OCI-LY7 (cell line): ENCODE measurements around the gene FBN1. TPM values are rescaled to one million over a fixed set of nuclear protein-coding genes. Genes with fewer than 3 reads are reported as not detected.

ENCODE experiments used
- BruUV-seq: library from RNA; stranded (reverse); fragments of 400-500 nt; replicated peaks from 2 replicates; lab custom pipeline; 2021; lab: Mats Ljungman, UMichigan
- CTCF ChIA-PET: fragments of 300-600 bp; sonication (Branson Sonifier 250); formaldehyde crosslinking; loops from one replicate; lab custom pipeline; 2022; ENCODE audit warnings: antibody characterized with exemption; ENCODE audit not compliant: unreplicated experiment; lab: Charles Lee
- POLR2A ChIA-PET: fragments of 300-600 bp; sonication (Branson Sonifier 250); formaldehyde crosslinking; loops from one replicate; lab custom pipeline; 2022; ENCODE audit warnings: antibody characterized with exemption; lab: Charles Lee
- DNase-seq: peaks from one replicate; pipeline ENCODE4 v3.0.0-alpha.2; 2015; ENCODE audit warnings: low spot score
- H2AFZ ChIP-seq: fragments of 200-600 bp; sonication (generic), shearing (Covaris generic); 2 replicates; pipeline ENCODE4 v1.6.1; 2014; ENCODE audit warnings: mild to moderate bottlenecking, antibody characterized with exemption, low read length, moderate library complexity
- H3K27ac ChIP-seq: fragments of 200-600 bp; sonication (generic); 2 replicates; pipeline ENCODE4 v1.5.1; 2014; ENCODE audit warnings: mixed run types, low read depth, mild to moderate bottlenecking, moderate library complexity, low read length, inconsistent platforms; ENCODE audit not compliant: poor library complexity, severe bottlenecking
- H3K36me3 ChIP-seq: fragments of 200-600 bp; sonication (generic); 2 replicates; pipeline ENCODE4 v1.6.1; 2014; ENCODE audit warnings: mild to moderate bottlenecking, antibody characterized with exemption, low read length, moderate library complexity, mixed read lengths; ENCODE audit not compliant: insufficient read depth
- H3K4me1 ChIP-seq: fragments of 200-600 bp; sonication (generic); 2 replicates; pipeline ENCODE4 v1.5.1; 2014; ENCODE audit warnings: mild to moderate bottlenecking, low read length; ENCODE audit not compliant: insufficient read depth, poor library complexity, severe bottlenecking
- H3K4me2 ChIP-seq: fragments of 200-600 bp; sonication (generic); 2 replicates; pipeline ENCODE4 v1.6.1; 2014; ENCODE audit warnings: mild to moderate bottlenecking, low read length
- H3K4me3 ChIP-seq: fragments of 200-600 bp; sonication (generic); 2 replicates; pipeline ENCODE4 v1.5.1; 2014; ENCODE audit warnings: mild to moderate bottlenecking, low read depth, low read length; ENCODE audit not compliant: poor library complexity, severe bottlenecking
- H3K79me2 ChIP-seq: fragments of 200-600 bp; sonication (generic); 2 replicates; pipeline ENCODE4 v1.6.1; 2016; ENCODE audit warnings: low read depth, mild to moderate bottlenecking, low read length, moderate library complexity, mixed read lengths; ENCODE audit not compliant: insufficient read depth
- H3K9me2 ChIP-seq: fragments of 200-600 bp; sonication (generic); 2 replicates; pipeline ENCODE4 v1.6.1; 2016; ENCODE audit warnings: mild to moderate bottlenecking, low read length, mixed read lengths; ENCODE audit not compliant: insufficient read depth
- H3K9me3 ChIP-seq: fragments of 200-600 bp; sonication (generic); 2 replicates; pipeline ENCODE4 v1.6.1; 2014; ENCODE audit warnings: mild to moderate bottlenecking, mixed run types, low read length, mixed read lengths
- H4K20me1 ChIP-seq: fragments of 200-600 bp; sonication (generic); 2 replicates; pipeline ENCODE4 v1.6.1; 2014; ENCODE audit warnings: mild to moderate bottlenecking, antibody characterized with exemption, low read length, moderate library complexity, mixed read lengths; ENCODE audit not compliant: insufficient read depth
- CTCF ChIP-seq: fragments of 200-600 bp; sonication (generic); conservative IDR thresholded peaks from 2 replicates; pipeline ENCODE4 v1.5.1; 2014; ENCODE audit warnings: mild to moderate bottlenecking, antibody characterized with exemption, low read length, moderate library complexity, mixed read lengths
- EZH2phosphoT487 ChIP-seq: fragments of 200-600 bp; sonication (generic); IDR thresholded peaks from 2 replicates; pipeline ENCODE4 v1.6.1; 2018; ENCODE audit warnings: low read depth, borderline replicate concordance, mild to moderate bottlenecking, mixed run types, antibody characterized with exemption, low read length, moderate library complexity, mixed read lengths
- intact Hi-C: fragments of 100-400 bp; cut with micrococcal nuclease; formaldehyde crosslinking; loops from one replicate; pipeline ENCODE4 v1.10.0; 2022; ENCODE audit not compliant: unreplicated experiment
- total RNA-seq, 2 experiments: library from RNA; depleted of rRNA in 1 of 2; stranded (reverse); fragments of >200 nt in 1 of 2; shearing (Covaris generic) in 1 of 2; gene quantifications; 2 replicates each; pipeline ENCODE4 v1.2.3, GENCODE V29; 2014 to 2022

Gene FBN1
- total RNA-seq, 2 experiments from 2014 or later = 0.68 to 1.0 TPM

- H3K4me2 ChIP-seq = no peak overlapping the region
- TF ChIP-seq CTCF (no peak), EZH2phosphoT487 (no peak)
- no TSS peak for BruUV-seq
- no peaks in the 10 kb centered on the region for H3K9me2 ChIP-seq
- ChIA-PET CTCF (no interaction called here), POLR2A (no interaction called here)
- H4K20me1 ChIP-seq = no peaks in the 10 kb centered on the region
- H3K4me3 ChIP-seq = no peak overlapping the region
- no peaks in the 10 kb centered on the region for H3K9me3 ChIP-seq
- intact Hi-C loops = no loop called here
- no peak for DNase-seq
- H3K36me3 ChIP-seq = no peaks in the 10 kb centered on the region
- no peak overlapping the region for H2AFZ ChIP-seq
- no peaks in the 10 kb centered on the region for H3K4me1 ChIP-seq
- H3K79me2 ChIP-seq = no peaks in the 10 kb centered on the region
- H3K27ac ChIP-seq = no peak overlapping the region
Measured at GRCh38 chr15:48622237-48622636, 23.3 kb downstream of the FBN1 start.

GRCh38 chr15:48619446-48619845 is 26.1 kb downstream of the FBN1 start:
- Histone ChIP-seq H3K4me2 (no peak overlapping the region), H2AFZ (no peak overlapping the region), H3K27ac (no peak overlapping the region), H3K9me3 (no peaks in the 10 kb centered on the region), H3K79me2 (no peaks in the 10 kb centered on the region), H3K4me3 (no peak overlapping the region), H4K20me1 (no peaks in the 10 kb centered on the region), H3K36me3 (no peaks in the 10 kb centered on the region), H3K9me2 (no peaks in the 10 kb centered on the region), H3K4me1 (no peaks in the 10 kb centered on the region)
- no peak for TF ChIP-seq CTCF
- no peak for TF ChIP-seq EZH2phosphoT487
- intact Hi-C loops = no loop called here
- DNase-seq = no peak
- no TSS peak for BruUV-seq
- POLR2A ChIA-PET = interaction anchor here (0.7 to 1.3 kb wide), 2 partner anchors 13 to 253 kb away, joined by 3 read pairs; no protein-coding TSS in a partner anchor
- CTCF ChIA-PET = no interaction called here

GRCh38 chr15:48617619-48618018 is 27.9 kb downstream of the FBN1 start:
- CTCF ChIA-PET = no interaction called here
- Histone ChIP-seq H3K79me2 (no peaks in the 10 kb centered on the region), H3K36me3 (no peaks in the 10 kb centered on the region), H4K20me1 (no peaks in the 10 kb centered on the region), H3K9me2 (no peaks in the 10 kb centered on the region), H3K4me1 (no peaks in the 10 kb centered on the region), H3K4me3 (no peak overlapping the region), H3K9me3 (no peaks in the 10 kb centered on the region), H3K4me2 (no peak overlapping the region), H3K27ac (no peak overlapping the region), H2AFZ (no peak overlapping the region)
- no peak for DNase-seq
- TF ChIP-seq EZH2phosphoT487 (no peak), CTCF (no peak)
- intact Hi-C loops = no loop called here
- BruUV-seq = no TSS peak
- POLR2A ChIA-PET = no interaction called here
